C1 segment of cervical spinal cord (tissue), 14 donors: ENCODE data around the gene ARHGEF19.
A peak's percentile ranks its signal among the peaks of the same experiment; 100 is the strongest.

ENCODE experiments used
- DNase-seq, 14 donors: peaks; one replicate each; lab custom pipeline; 2025; lab: John Stamatoyannopoulos, UW

ARHGEF19 gene

GRCh38 chr1:16244650-16245285, 32.3 kb upstream of the ARHGEF19 start:
- no peak for DNase-seq

GRCh38 chr1:16243936-16244649, 31.6 kb upstream of the ARHGEF19 start:
- DNase-seq: peak in 11 of 14 donors; percentile 25 to 66 (median 35)

- no peak for DNase-seq
These were observed 30.8 kb upstream of the ARHGEF19 start for GRCh38 chr1:16243215-16243610.

GRCh38 chr1:16242556-16243214, 30.2 kb upstream of the ARHGEF19 start:
- DNase-seq: no peak

- DNase-seq: no peak
These were observed 28.8 kb upstream of the ARHGEF19 start for GRCh38 chr1:16241221-16241708.

- DNase-seq: no peak
These were observed 27.6 kb upstream of the ARHGEF19 start for GRCh38 chr1:16239972-16240491.

- DNase-seq: no peak
These were observed 24.9 kb upstream of the ARHGEF19 start for GRCh38 chr1:16237343-16237830.

GRCh38 chr1:16236511-16237342, 24.3 kb upstream of the ARHGEF19 start, which contains the start of gene CPLANE2:
TSS of gene CPLANE2 (minus strand) at chr1:16237183. CDS start at chr1:16236742, 441 bp downstream.
- peak in 13 of 14 donors; percentile 29 to 90 (median 72) for DNase-seq

GRCh38 chr1:16235944-16236510, 23.6 kb upstream of the ARHGEF19 start:
- DNase-seq: peak in 1 of 14 donors; percentile 53

GRCh38 chr1:16235347-16235746, 22.9 kb upstream of the ARHGEF19 start:
- DNase-seq: no peak

GRCh38 chr1:16233431-16233830, 21.0 kb upstream of the ARHGEF19 start:
- no peak for DNase-seq

GRCh38 chr1:16232316-16232710, 19.9 kb upstream of the ARHGEF19 start:
- DNase-seq: no peak

- no peak for DNase-seq
These were observed 19.2 kb upstream of the ARHGEF19 start for GRCh38 chr1:16231331-16232315.

GRCh38 chr1:16230744-16231143, 18.3 kb upstream of the ARHGEF19 start:
- no peak for DNase-seq

GRCh38 chr1:16229976-16230740, 17.7 kb upstream of the ARHGEF19 start:
- DNase-seq: no peak

- DNase-seq: peak in 2 of 14 donors; percentile 36 to 66
These were observed 14.2 kb upstream of the ARHGEF19 start for GRCh38 chr1:16226490-16227179.

GRCh38 chr1:16226129-16226489, 13.7 kb upstream of the ARHGEF19 start:
- no peak for DNase-seq

GRCh38 chr1:16224472-16224871, 12.0 kb upstream of the ARHGEF19 start:
- DNase-seq: peak in 3 of 14 donors; percentile 14 to 99 (median 51)
